ENCODE results near the gene CRYBG3.

The CRYBG3 gene

DNA sequence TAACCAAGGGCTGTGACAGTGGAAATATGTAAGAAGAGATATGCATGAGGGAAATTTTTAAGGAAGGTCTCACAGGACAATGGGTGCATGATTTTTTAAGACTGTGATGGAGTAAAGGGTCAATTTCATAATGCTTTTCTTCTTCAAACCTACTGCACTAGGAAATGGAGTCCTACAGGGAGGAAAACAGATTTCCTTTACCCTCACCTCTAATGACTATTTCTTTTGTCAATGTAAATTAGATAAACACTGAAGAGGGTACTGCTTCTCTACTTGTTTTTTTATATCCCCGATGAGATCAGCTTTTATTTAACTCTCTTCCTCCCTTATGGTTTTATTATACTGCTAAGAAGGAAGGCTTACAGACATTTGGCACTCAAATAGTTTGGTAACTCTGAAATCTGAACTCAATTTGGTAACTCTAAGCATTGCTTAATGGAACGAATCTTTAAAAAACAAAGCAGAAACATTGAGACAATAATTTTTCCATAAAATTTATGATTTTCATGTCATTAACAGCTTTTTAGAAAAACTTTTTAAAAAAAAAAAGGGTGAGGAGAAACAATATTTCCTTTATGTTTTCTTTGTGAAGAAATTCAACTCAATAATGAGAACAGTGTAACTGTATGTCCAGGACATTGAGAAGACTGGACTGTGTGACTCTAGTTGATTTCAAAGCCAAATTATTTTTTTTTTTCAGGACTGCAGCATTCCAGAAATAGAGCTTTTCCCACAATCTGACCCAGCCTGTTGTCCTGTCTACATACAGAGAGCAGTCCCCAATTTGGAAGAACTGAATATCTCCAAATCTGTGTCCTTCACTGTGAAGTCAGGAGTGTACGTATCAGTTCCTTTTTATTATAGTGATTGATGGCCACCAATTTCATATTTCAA, 64.4 kb downstream of the CRYBG3 start:
- no peak overlapping the region for H3K4me3 ChIP-seq (ENCODE audit: control insufficient read depth, low read depth, low read length)
- TF ChIP-seq, protein P1, sequence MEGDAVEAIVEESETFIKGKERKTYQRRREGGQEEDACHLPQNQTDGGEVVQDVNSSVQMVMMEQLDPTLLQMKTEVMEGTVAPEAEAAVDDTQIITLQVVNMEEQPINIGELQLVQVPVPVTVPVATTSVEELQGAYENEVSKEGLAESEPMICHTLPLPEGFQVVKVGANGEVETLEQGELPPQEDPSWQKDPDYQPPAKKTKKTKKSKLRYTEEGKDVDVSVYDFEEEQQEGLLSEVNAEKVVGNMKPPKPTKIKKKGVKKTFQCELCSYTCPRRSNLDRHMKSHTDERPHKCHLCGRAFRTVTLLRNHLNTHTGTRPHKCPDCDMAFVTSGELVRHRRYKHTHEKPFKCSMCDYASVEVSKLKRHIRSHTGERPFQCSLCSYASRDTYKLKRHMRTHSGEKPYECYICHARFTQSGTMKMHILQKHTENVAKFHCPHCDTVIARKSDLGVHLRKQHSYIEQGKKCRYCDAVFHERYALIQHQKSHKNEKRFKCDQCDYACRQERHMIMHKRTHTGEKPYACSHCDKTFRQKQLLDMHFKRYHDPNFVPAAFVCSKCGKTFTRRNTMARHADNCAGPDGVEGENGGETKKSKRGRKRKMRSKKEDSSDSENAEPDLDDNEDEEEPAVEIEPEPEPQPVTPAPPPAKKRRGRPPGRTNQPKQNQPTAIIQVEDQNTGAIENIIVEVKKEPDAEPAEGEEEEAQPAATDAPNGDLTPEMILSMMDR (IDR thresholded peaks at IDR 0.05; ENCODE audit: control insufficient read depth, insufficient read depth, low read depth, low read length, missing control alignments) = no peak
- DNase-seq (ENCODE audit: low read depth) = no peak

GRCh38 chr3:97889814-97890213, 68.0 kb downstream of the CRYBG3 start:
- no peak overlapping the region for H3K4me3 ChIP-seq (ENCODE audit: control insufficient read depth, low read depth, low read length)
- TF ChIP-seq, protein P1 (IDR thresholded peaks at IDR 0.05; ENCODE audit: control insufficient read depth, insufficient read depth, low read depth, low read length, missing control alignments) = no peak
- no peak for DNase-seq (ENCODE audit: low read depth)

- TF ChIP-seq, protein P1 (IDR thresholded peaks at IDR 0.05; ENCODE audit: control insufficient read depth, insufficient read depth, low read depth, low read length, missing control alignments) = no peak
- no peak for DNase-seq (ENCODE audit: low read depth)
- no peak overlapping the region for H3K4me3 ChIP-seq (ENCODE audit: control insufficient read depth, low read depth, low read length)
These were observed 71.0 kb downstream of the CRYBG3 start for GRCh38 chr3:97892852-97893251.

- H3K4me3 ChIP-seq (ENCODE audit: control insufficient read depth, low read depth, low read length) = no peak overlapping the region
- TF ChIP-seq, protein P1 (IDR thresholded peaks at IDR 0.05; ENCODE audit: control insufficient read depth, insufficient read depth, low read depth, low read length, missing control alignments) = no peak
- DNase-seq (ENCODE audit: low read depth) = no peak
These were observed 73.4 kb downstream of the CRYBG3 start for GRCh38 chr3:97895216-97895615.

- no peak overlapping the region for H3K4me3 ChIP-seq (ENCODE audit: control insufficient read depth, low read depth, low read length)
- DNase-seq (ENCODE audit: low read depth) = no peak
- TF ChIP-seq, protein P1 (IDR thresholded peaks at IDR 0.05; ENCODE audit: control insufficient read depth, insufficient read depth, low read depth, low read length, missing control alignments) = no peak
These were observed 74.3 kb downstream of the CRYBG3 start for GRCh38 chr3:97896129-97896528.

DNA sequence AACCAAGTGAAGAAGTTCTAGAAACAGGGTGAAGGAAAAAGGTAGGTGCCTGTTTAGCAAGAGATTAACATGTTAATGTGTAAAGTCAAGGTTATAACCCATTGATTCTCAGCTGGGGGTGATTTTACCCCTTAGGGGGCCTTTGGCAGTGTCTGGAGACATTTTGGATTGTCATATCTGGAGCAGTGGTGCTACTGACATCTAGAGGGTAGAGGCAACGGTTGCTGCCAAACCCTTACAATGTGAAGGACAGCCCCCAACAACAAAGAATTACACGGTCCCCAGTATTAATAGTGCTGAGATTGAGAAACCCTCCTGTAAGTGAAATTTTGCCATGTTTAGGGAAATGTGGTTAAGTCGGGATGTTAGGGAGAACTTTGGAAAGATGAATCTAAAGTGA, 74.7 kb downstream of the CRYBG3 start:
- DNase-seq (ENCODE audit: low read depth) = no peak
- TF ChIP-seq, protein P1 (IDR thresholded peaks at IDR 0.05; ENCODE audit: control insufficient read depth, insufficient read depth, low read depth, low read length, missing control alignments) = peak; percentile 6
- no peak overlapping the region for H3K4me3 ChIP-seq (ENCODE audit: control insufficient read depth, low read depth, low read length)
